GM12878 (cell line): ENCODE measurements around the gene WDR41. TPM values are rescaled to one million over a fixed set of nuclear protein-coding genes. Genes with fewer than 3 reads are reported as not detected.

Source experiments
- ATAC-seq: fragments of 200-7000 bp; cut with Tn5 transposase; 3 replicates; pipeline ENCODE4 v1.9.1; 2020; ENCODE audit warnings: mild to moderate bottlenecking, moderate library complexity
- BruUV-seq: library from RNA; stranded (reverse); fragments of 400-500 nt; replicated peaks from 2 replicates; lab custom pipeline; 2021; lab: Mats Ljungman, UMichigan
- CTCF ChIA-PET: fragments of 300-600 bp; sonication (Branson Sonifier 250); formaldehyde crosslinking; extraction: SDS; loops from one replicate; lab custom pipeline; 2021; ENCODE audit warnings: inconsistent platforms; lab: Yijun Ruan, JAX
- POLR2A ChIA-PET: fragments of 350-600 bp; formaldehyde crosslinking; extraction: SDS; loops from one replicate; lab custom pipeline; 2021; ENCODE audit warnings: inconsistent platforms; lab: Charles Lee
- RAD21 ChIA-PET: fragments of 300-600 bp; sonication (Branson Sonifier 250); formaldehyde crosslinking; loops from one replicate; lab custom pipeline; 2023; ENCODE audit warnings: antibody characterized with exemption; ENCODE audit not compliant: unreplicated experiment; lab: Charles Lee
- SMC1A ChIA-PET: fragments of 300-600 bp; sonication (Branson Sonifier 250); formaldehyde crosslinking; loops from one replicate; lab custom pipeline; 2023; ENCODE audit not compliant: unreplicated experiment, uncharacterized antibody; lab: Charles Lee
- DNase-seq: peaks from one replicate; pipeline ENCODE4 v3.0.0-alpha.2; 2011; ENCODE audit warnings: low read depth, low spot score
- FAIRE-seq: peaks from 3 replicates; lab custom pipeline; 2011; peaks lifted over from hg19 to GRCh38; lab: Jason Lieb, UNC
- H2AFZ ChIP-seq: 2 replicates; pipeline ENCODE4 v1.6.0; 2011; ENCODE audit warnings: low read depth, low read length, control low read depth; ENCODE audit not compliant: control insufficient read depth
- H3K27ac ChIP-seq: 2 replicates; pipeline ENCODE4 v1.5.1; 2011; ENCODE audit warnings: control low read depth; ENCODE audit not compliant: control insufficient read depth, insufficient read depth
- H3K27me3 ChIP-seq, 2 experiments: replicated peaks in 1 of 2; 2 replicates each; pipeline versions ENCODE4 v1.6.0 to v1.6.1; 2011; ENCODE audit warnings: low read length in 1 of 2; ENCODE audit not compliant: control insufficient read depth in 2 of 2, insufficient read depth in 2 of 2
- H3K36me3 ChIP-seq, 2 experiments: 2 replicates each; pipeline ENCODE4 v1.5.1; 2011; ENCODE audit warnings: low read length in 1 of 2; ENCODE audit not compliant: control insufficient read depth in 2 of 2, insufficient read depth in 2 of 2
- H3K4me1 ChIP-seq: 2 replicates; pipeline ENCODE4 v1.6.1; 2011; ENCODE audit warnings: mild to moderate bottlenecking, low read length, moderate library complexity, mixed read lengths; ENCODE audit not compliant: control insufficient read depth, insufficient read depth
- H3K4me2 ChIP-seq: 2 replicates; pipeline ENCODE4 v1.6.0; 2011; ENCODE audit warnings: control low read depth; ENCODE audit not compliant: control insufficient read depth, insufficient read depth
- H3K4me3 ChIP-seq: fragments of 200-600 bp; sonication (generic); 2 replicates; pipeline ENCODE4 v1.5.1; 2016
- H3K79me2 ChIP-seq: 2 replicates; pipeline ENCODE4 v1.6.0; 2011; ENCODE audit warnings: low read length; ENCODE audit not compliant: control insufficient read depth, insufficient read depth
- H3K9ac ChIP-seq: 2 replicates; pipeline ENCODE4 v1.8.0; 2011; ENCODE audit warnings: low read length, control low read depth, mixed read lengths; ENCODE audit not compliant: control insufficient read depth, insufficient read depth
- H3K9me3 ChIP-seq: replicated peaks from 3 replicates; pipeline ENCODE4 v1.5.1; 2011; ENCODE audit warnings: mild to moderate bottlenecking, low read length; ENCODE audit not compliant: control insufficient read depth, insufficient read depth
- H4K20me1 ChIP-seq: 2 replicates; pipeline ENCODE4 v1.6.0; 2011; ENCODE audit not compliant: control insufficient read depth, insufficient read depth
- MLLT1 ChIP-seq: fragments of 450-650 bp; IDR thresholded peaks from 2 replicates; pipeline ENCODE4 v1.6.1; 2016; ENCODE audit warnings: mild to moderate bottlenecking
- RBBP5 ChIP-seq: fragments of 200-600 bp; sonication (generic); conservative IDR thresholded peaks from 2 replicates; pipeline ENCODE4 v1.6.1; 2016
- RUNX3 ChIP-seq: IDR thresholded peaks from 2 replicates; pipeline ENCODE4 v1.6.1; 2012; ENCODE audit warnings: low read length, inconsistent platforms
- WGBS: methylation state at CpG from one replicate; pipeline ENCODE4 v1.1.6; 2016; ENCODE audit warnings: low lambda C conversion rate; ENCODE audit not compliant: insufficient replicate concordance, insufficient coverage; ENCODE audit errors: missing lambda C conversion rate; 5-methylcytosine and 5-hydroxymethylcytosine counted together
- in situ Hi-C: fragments of 300-500 bp; cut with MboI; formaldehyde crosslinking; loops from 9 replicates; pipeline ENCODE4 v1.14.3; 2018; ENCODE audit warnings: mixed read lengths
- intact Hi-C: fragments of 100-400 bp; cut with micrococcal nuclease; formaldehyde crosslinking; loops from one replicate; pipeline ENCODE4 v1.14.2; 2022; ENCODE audit not compliant: unreplicated experiment
- polyA plus RNA-seq, 11 experiments: library from polyadenylated mRNA; depleted of rRNA in 4 of 11; unstranded in 6 of 11; stranded (reverse) in 5 of 11; fragments of >200 nt; fragmentation: Nextera tagmentation in 4 of 11; fragmentation: Illumina TruSeq in 1 of 11; extraction: Ambion mirVana in 4 of 11; extraction: Trizol in 1 of 11; gene quantifications; 1 replicate in 1 of 11; 2 replicates in 10 of 11; pipeline versions ENCODE4 v1.2.1 to v1.2.3, GENCODE V29; 2011 to 2016; ENCODE audit warnings: inconsistent platforms in 2 of 11, missing spikeins in 2 of 11, low read depth in 1 of 11
- total RNA-seq, 4 experiments: library from RNA; depleted of rRNA in 3 of 4; stranded (reverse); fragments of >200 nt in 3 of 4; fragmentation: Illumina TruSeq in 1 of 4; extraction: Trizol in 1 of 4; gene quantifications; 2 replicates each; pipeline versions ENCODE4 v1.2.1 to v1.2.3, GENCODE V29; 2013 to 2021
- TF ChIP-seq, protein P1 (sequence below): fragments of 150-350 bp; IDR thresholded peaks from 2 replicates; pipeline ENCODE4 v1.6.1; 2014; ENCODE audit warnings: mild to moderate bottlenecking, low read depth, low read length

Gene WDR41
- total and polyA plus RNA-seq, 10 of the 15 experiments (the other 5 are each of a cell fraction or from before 2014, with no cell fraction given) = 60.0 to 124 (median 84.4) TPM

- TF ChIP-seq, protein P1, sequence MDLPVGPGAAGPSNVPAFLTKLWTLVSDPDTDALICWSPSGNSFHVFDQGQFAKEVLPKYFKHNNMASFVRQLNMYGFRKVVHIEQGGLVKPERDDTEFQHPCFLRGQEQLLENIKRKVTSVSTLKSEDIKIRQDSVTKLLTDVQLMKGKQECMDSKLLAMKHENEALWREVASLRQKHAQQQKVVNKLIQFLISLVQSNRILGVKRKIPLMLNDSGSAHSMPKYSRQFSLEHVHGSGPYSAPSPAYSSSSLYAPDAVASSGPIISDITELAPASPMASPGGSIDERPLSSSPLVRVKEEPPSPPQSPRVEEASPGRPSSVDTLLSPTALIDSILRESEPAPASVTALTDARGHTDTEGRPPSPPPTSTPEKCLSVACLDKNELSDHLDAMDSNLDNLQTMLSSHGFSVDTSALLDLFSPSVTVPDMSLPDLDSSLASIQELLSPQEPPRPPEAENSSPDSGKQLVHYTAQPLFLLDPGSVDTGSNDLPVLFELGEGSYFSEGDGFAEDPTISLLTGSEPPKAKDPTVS = no peak
- no peak for TF ChIP-seq MLLT1
- TF ChIP-seq, all 136 proteins: peak for 0
Measured at GRCh38 chr5:77424921-77425320, 67.2 kb downstream of the WDR41 start (continued).

DNA sequence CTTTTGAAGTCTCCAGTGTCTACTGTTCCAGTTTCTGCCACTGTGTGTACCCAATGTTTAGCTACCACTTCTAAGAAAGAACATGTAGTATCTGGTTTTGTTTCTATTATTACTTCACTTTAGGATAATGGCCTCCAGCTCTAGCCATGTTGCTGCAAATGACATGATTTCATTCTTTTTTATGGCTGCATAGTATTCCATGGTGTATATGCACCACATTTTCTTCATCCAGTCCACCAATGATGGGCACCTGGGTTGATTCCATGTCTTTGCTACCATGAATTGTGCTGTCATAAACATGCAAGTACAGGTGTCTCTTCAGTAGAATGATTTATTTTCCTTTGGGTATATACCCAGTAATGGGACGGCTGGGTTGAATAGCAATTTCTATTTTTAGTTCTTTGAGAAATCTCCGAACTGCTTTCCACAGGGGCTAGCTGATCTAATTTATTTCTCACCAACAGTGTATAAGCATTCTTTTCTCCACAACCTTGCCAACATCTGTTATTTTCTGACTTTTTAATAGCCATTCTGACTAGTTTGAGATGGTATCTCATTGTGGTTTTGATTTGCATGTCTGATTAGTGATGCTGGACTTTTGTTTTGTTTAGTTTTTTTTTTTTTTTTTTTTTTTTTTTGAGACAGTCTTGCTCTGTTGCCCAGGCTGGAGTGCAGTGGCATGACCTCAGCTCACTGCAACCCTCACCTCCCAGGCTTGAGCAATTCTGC is 68.9 kb downstream of the WDR41 start:
- WGBS = 68% methylated on average over 2 of the region's 2 CpGs
- H3K4me3 ChIP-seq = no peak overlapping the region
- peaks cover 0 to 9% of the 10 kb centered on the region in 2 experiments; a peak in 2 of 4 replicates for H3K36me3 ChIP-seq
- in situ Hi-C loops = no loop called here
- no peak overlapping the region for H2AFZ ChIP-seq
- ChIA-PET SMC1A (interaction anchor here (0.9 to 1.0 kb wide), 2 partner anchors 8 to 11 kb away, joined by 3 to 4 read pairs; no protein-coding TSS in a partner anchor), CTCF (interaction anchor here (0.6 to 0.8 kb wide), 2 partner anchors 35 to 377 kb away, joined by 3 read pairs; no protein-coding TSS in a partner anchor), RAD21 (interaction anchor here (1.1 to 1.7 kb wide), 2 partner anchors 9 to 70 kb away, joined by 3 to 5 read pairs; no protein-coding TSS in a partner anchor), POLR2A (interaction anchor here (1.0 kb wide), 1 partner anchor 8 kb away, joined by 3 read pairs; no protein-coding TSS in a partner anchor)
- no peaks in the 10 kb centered on the region for H3K27me3 ChIP-seq
- TF ChIP-seq RUNX3 (peak; percentile 16; the same call in 1 of the 2 replicates), RBBP5 (no peak)
- intact Hi-C loops = no loop called here
- no peaks in the 10 kb centered on the region for H4K20me1 ChIP-seq
- peak; percentile 40 for ATAC-seq
- no TSS peak for BruUV-seq
- H3K9ac ChIP-seq = no peak overlapping the region
- no peaks in the 10 kb centered on the region for H3K79me2 ChIP-seq
- no peak overlapping the region for H3K4me2 ChIP-seq
- DNase-seq = no peak
- H3K4me1 ChIP-seq = no peaks in the 10 kb centered on the region
- no peak for FAIRE-seq
- H3K9me3 ChIP-seq = no peaks in the 10 kb centered on the region
- no peak overlapping the region for H3K27ac ChIP-seq
